Liver (tissue), 9 donors: ENCODE data around the gene B4GALT5. TPM values are rescaled to one million over a fixed set of nuclear protein-coding genes. Genes with fewer than 3 reads are reported as not detected.

Source experiments
- DNase-seq: peaks from one replicate; pipeline ENCODE4 v3.0.0-alpha.2; 2017; ENCODE audit warnings: low spot score
- H3K27ac ChIP-seq, 2 donors: one replicate each; pipeline ENCODE4 v1.7.0; 2013; ENCODE audit warnings: inconsistent platforms in 2 of 2, low read length in 2 of 2, control low read depth in 1 of 2, low read depth in 1 of 2, mild to moderate bottlenecking in 1 of 2
- H3K27me3 ChIP-seq, 4 donors: one replicate each; pipeline versions ENCODE4 v1.6.1 to v1.7.0; 2013; ENCODE audit warnings: low read length in 3 of 4, inconsistent platforms in 1 of 4, mild to moderate bottlenecking in 1 of 4, moderate library complexity in 1 of 4; ENCODE audit not compliant: control insufficient read depth in 4 of 4, insufficient read depth in 4 of 4
- H3K36me3 ChIP-seq, 4 donors: one replicate each; pipeline versions ENCODE4 v1.6.1 to v1.7.0; 2013; ENCODE audit warnings: low read length in 3 of 4, mild to moderate bottlenecking in 3 of 4, low read depth in 1 of 4, moderate library complexity in 1 of 4; ENCODE audit not compliant: control insufficient read depth in 4 of 4, insufficient read depth in 3 of 4
- H3K4me1 ChIP-seq, 4 donors: one replicate each; pipeline versions ENCODE4 v1.6.1 to v1.7.0; 2013; ENCODE audit warnings: low read length in 3 of 4, mild to moderate bottlenecking in 3 of 4, moderate library complexity in 1 of 4; ENCODE audit not compliant: control insufficient read depth in 4 of 4, insufficient read depth in 4 of 4
- H3K4me3 ChIP-seq, 3 donors: one replicate each; pipeline versions ENCODE4 v1.6.1 to v1.7.0; 2013; ENCODE audit warnings: low read length in 3 of 3, control low read depth in 1 of 3, low read depth in 1 of 3, mild to moderate bottlenecking in 1 of 3
- H3K9ac ChIP-seq, 2 donors: one replicate each; pipeline ENCODE4 v1.7.0; 2013; ENCODE audit warnings: low read length in 2 of 2, mild to moderate bottlenecking in 2 of 2, moderate library complexity in 2 of 2, control low read depth in 1 of 2, low read depth in 1 of 2
- H3K9me3 ChIP-seq, 4 donors: one replicate each; pipeline versions ENCODE4 v1.6.1 to v1.7.0; 2013; ENCODE audit warnings: low read length in 3 of 4; ENCODE audit not compliant: control insufficient read depth in 4 of 4
- ATF3 ChIP-seq: IDR thresholded peaks from 2 replicates; pipeline ENCODE4 v1.6.1; 2016; ENCODE audit warnings: antibody characterized with exemption
- CTCF ChIP-seq: fragments of 150-350 bp; IDR thresholded peaks from 2 replicates; pipeline ENCODE4 v1.5.1; 2017; ENCODE audit warnings: improper control_type of control experiment, low read depth, low read length; ENCODE audit not compliant: missing input control
- EGR1 ChIP-seq, 2 donors: IDR thresholded peaks; 2 replicates each; pipeline ENCODE4 v1.6.1; 2016 to 2018; ENCODE audit warnings: antibody characterized with exemption in 2 of 2, low read depth in 2 of 2
- FOXA1 ChIP-seq: IDR thresholded peaks from 2 replicates; pipeline ENCODE4 v1.6.1; 2016; ENCODE audit warnings: antibody characterized with exemption
- FOXA2 ChIP-seq: IDR thresholded peaks from 2 replicates; pipeline ENCODE4 v1.6.1; 2016; ENCODE audit warnings: antibody characterized with exemption
- GABPA ChIP-seq, 2 donors: IDR thresholded peaks in 1 of 2; conservative IDR thresholded peaks in 1 of 2; 2 replicates each; pipeline ENCODE4 v1.6.1; 2016; ENCODE audit warnings: antibody characterized with exemption in 2 of 2, mild to moderate bottlenecking in 1 of 2, moderate library complexity in 1 of 2
- HNF4A ChIP-seq, 2 donors: conservative IDR thresholded peaks; 2 replicates each; pipeline ENCODE4 v1.6.1; 2016; ENCODE audit warnings: antibody characterized with exemption in 2 of 2, mild to moderate bottlenecking in 2 of 2
- HNF4G ChIP-seq: IDR thresholded peaks from 2 replicates; pipeline ENCODE4 v1.6.1; 2016; ENCODE audit warnings: antibody characterized with exemption
- JUND ChIP-seq, 2 donors: IDR thresholded peaks; 2 replicates each; pipeline ENCODE4 v1.6.1; 2016; ENCODE audit warnings: antibody characterized with exemption in 2 of 2
- MAX ChIP-seq: IDR thresholded peaks from 2 replicates; pipeline ENCODE4 v1.6.1; 2016; ENCODE audit warnings: antibody characterized with exemption
- NR2F2 ChIP-seq: IDR thresholded peaks from 2 replicates; pipeline ENCODE4 v1.6.1; 2016; ENCODE audit warnings: antibody characterized with exemption
- RAD21 ChIP-seq, 2 donors: IDR thresholded peaks; 2 replicates each; pipeline ENCODE4 v1.6.1; 2016; ENCODE audit warnings: antibody characterized with exemption in 2 of 2, mild to moderate bottlenecking in 2 of 2
- REST ChIP-seq: IDR thresholded peaks from 2 replicates; pipeline ENCODE4 v1.6.1; 2016; ENCODE audit warnings: antibody characterized with exemption, mild to moderate bottlenecking
- RXRA ChIP-seq, 2 donors: IDR thresholded peaks; 2 replicates each; pipeline ENCODE4 v1.6.1; 2017 to 2018; ENCODE audit warnings: antibody characterized with exemption in 2 of 2, mild to moderate bottlenecking in 1 of 2
- TAF1 ChIP-seq: conservative IDR thresholded peaks from 2 replicates; pipeline ENCODE4 v1.6.1; 2016; ENCODE audit warnings: antibody characterized with exemption, mild to moderate bottlenecking
- YY1 ChIP-seq: IDR thresholded peaks from 2 replicates; pipeline ENCODE4 v1.6.1; 2016; ENCODE audit warnings: antibody characterized with exemption, mild to moderate bottlenecking
- ZBTB33 ChIP-seq: IDR thresholded peaks from 2 replicates; pipeline ENCODE4 v1.6.1; 2016; ENCODE audit warnings: antibody characterized with exemption
- WGBS: extraction: QIAGEN DNeasy Blood & Tissue Kit; methylation state at CpG from one replicate; pipeline ENCODE4 v1.1.7; 2013; 5-methylcytosine and 5-hydroxymethylcytosine counted together
- polyA plus RNA-seq, 2 donors: library from polyadenylated mRNA; stranded (reverse) in 1 of 2; unstranded in 1 of 2; fragments of 200-250 nt in 1 of 2; fragments of >200 nt in 1 of 2; fragmentation: Nextera tagmentation in 1 of 2; extraction: Ambion mirVana in 1 of 2; gene quantifications; one replicate each; pipeline versions ENCODE4 v1.2.1 to v1.2.3, GENCODE V29; 2013 to 2015
- total RNA-seq, 2 donors: library from RNA; depleted of rRNA; stranded (reverse); fragments of >200 nt; gene quantifications; one replicate each; pipeline ENCODE4 v1.2.3, GENCODE V29; 2014
- donor health status: healthy.
- donor health status: healthy.
- donor health status: healthy.
- donor health status: healthy.
- donor health status: healthy.

The B4GALT5 gene
- total and polyA plus RNA-seq, 4 donors: 2.0 to 28.2 (median 14.4) TPM

GRCh38 chr20:49742948-49743347 lies 29.3 kb upstream of the B4GALT5 start:
- Histone ChIP-seq H3K27ac (no peak overlapping the region), H3K9ac (no peak overlapping the region), H3K4me1 (peaks cover 5 to 7% (median 5%) of the 10 kb centered on the region in 4 donors), H3K4me3 (no peak overlapping the region), H3K36me3 (no peaks in the 10 kb centered on the region), H3K9me3 (no peaks in the 10 kb centered on the region), H3K27me3 (no peaks in the 10 kb centered on the region)
- DNase-seq: no peak
- TF ChIP-seq GABPA (IDR thresholded peaks at IDR 0.05 in 1 of 2, conservative IDR thresholded peaks at IDR 0.05 in 1 of 2): no peak
- TF ChIP-seq HNF4G: no peak
- TF ChIP-seq TAF1: no peak
- TF ChIP-seq ATF3: no peak
- TF ChIP-seq RXRA (IDR thresholded peaks at IDR 0.05): no peak
- no peak for TF ChIP-seq FOXA1
- TF ChIP-seq REST: no peak
- no peak for TF ChIP-seq FOXA2
- TF ChIP-seq YY1: no peak
- TF ChIP-seq MAX: no peak
- 88% methylated on average over 9 of the region's 9 CpGs for WGBS

- no peaks in the 10 kb centered on the region for H3K9me3 ChIP-seq
- TF ChIP-seq FOXA1 (no peak), RXRA (IDR thresholded peaks at IDR 0.05) (no peak), EGR1 (IDR thresholded peaks at IDR 0.05; ENCODE audit: low read depth in 2 of 2) (no peak), ZBTB33 (no peak), YY1 (no peak), ATF3 (no peak), JUND (IDR thresholded peaks at IDR 0.05) (no peak), GABPA (IDR thresholded peaks at IDR 0.05 in 1 of 2, conservative IDR thresholded peaks at IDR 0.05 in 1 of 2) (no peak), RAD21 (IDR thresholded peaks at IDR 0.05) (no peak), REST (no peak), FOXA2 (no peak), NR2F2 (no peak), HNF4G (no peak), HNF4A (conservative IDR thresholded peaks at IDR 0.05) (no peak), CTCF (no peak), MAX (no peak), TAF1 (no peak)
- H3K4me1 ChIP-seq: peaks cover 0 to under 1% (median 0%) of the 10 kb centered on the region in 4 donors
- no peak overlapping the region for H3K27ac ChIP-seq
- no peaks in the 10 kb centered on the region for H3K36me3 ChIP-seq
- no peak overlapping the region for H3K4me3 ChIP-seq
- no peak for DNase-seq
- 97% methylated on average over 8 of the region's 8 CpGs for WGBS
- no peaks in the 10 kb centered on the region for H3K27me3 ChIP-seq
- H3K9ac ChIP-seq: no peak overlapping the region
These were observed 28.3 kb upstream of the B4GALT5 start for GRCh38 chr20:49741977-49742376.
